Activated T-cell treated with anti-CD3 and anti-CD28 coated beads, Interleukin-2, amount 50 U/mL, for 4 hours (primary cell): ENCODE measurements around the gene MPZL1. TPM values are rescaled to one million over a fixed set of nuclear protein-coding genes. Genes with fewer than 3 reads are reported as not detected.
A peak's percentile ranks its signal among the peaks of the same experiment; 100 is the strongest.

ENCODE experiments used
- ATAC-seq, 2 donors: fragments of 200-7000 bp; cut with Tn5 transposase; one replicate each; pipeline ENCODE4 v1.10.0; 2021
- DNase-seq: peaks from one replicate; pipeline ENCODE4 v3.0.0-alpha.2; 2020
- H3K27me3 Mint-ChIP-seq: one replicate; pipeline ENCODE4 v1.8.0; 2021; ENCODE audit warnings: low read depth, mixed read lengths
- H3K36me3 Mint-ChIP-seq: one replicate; pipeline ENCODE4 v1.8.0; 2022; ENCODE audit warnings: mixed read lengths; ENCODE audit not compliant: insufficient read depth
- H3K4me1 Mint-ChIP-seq: one replicate; pipeline ENCODE4 v1.8.0; 2021; ENCODE audit warnings: low read depth, mixed read lengths
- H3K4me3 Mint-ChIP-seq: one replicate; pipeline ENCODE4 v1.8.0; 2021; ENCODE audit warnings: mild to moderate bottlenecking, moderate library complexity, mixed read lengths
- H3K9me3 Mint-ChIP-seq: one replicate; pipeline ENCODE4 v1.8.0; 2021; ENCODE audit warnings: mixed read lengths
- total RNA-seq, 3 donors: library from RNA; stranded (reverse); gene quantifications; one replicate each; pipeline ENCODE4 v1.2.1, GENCODE V29; 2021

MPZL1 gene
- total RNA-seq, 3 donors from 2014 or later: 12.6 to 15.3 (median 15.3) TPM

DNA sequence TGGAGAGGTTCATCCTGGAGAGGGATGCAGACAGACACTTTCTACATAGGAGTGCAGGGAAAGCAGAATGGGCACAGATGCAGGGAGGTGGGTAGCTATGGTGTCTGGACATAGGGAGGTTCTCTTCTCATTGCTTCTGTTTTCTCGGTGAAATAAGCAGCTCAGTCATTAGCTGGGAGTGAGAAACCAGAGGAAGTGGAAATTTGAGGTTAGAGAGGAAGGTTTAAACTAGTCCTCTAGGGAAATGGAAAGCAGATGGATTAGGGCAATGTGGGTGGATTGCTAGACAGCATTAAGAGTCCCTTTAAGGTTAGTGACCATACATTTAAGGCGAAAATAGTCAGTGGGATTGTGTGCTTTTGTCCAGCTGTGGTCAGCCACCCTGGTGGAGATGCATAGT lies 39.6 kb downstream of the MPZL1 start:
- ATAC-seq: no peak
- no peaks in the 10 kb centered on the region for H3K36me3 Mint-ChIP-seq
- no peaks in the 10 kb centered on the region for H3K27me3 Mint-ChIP-seq
- no peak overlapping the region for H3K4me3 Mint-ChIP-seq
- H3K9me3 Mint-ChIP-seq: no peaks in the 10 kb centered on the region
- peaks cover 27% of the 10 kb centered on the region for H3K4me1 Mint-ChIP-seq
- DNase-seq: no peak

DNA sequence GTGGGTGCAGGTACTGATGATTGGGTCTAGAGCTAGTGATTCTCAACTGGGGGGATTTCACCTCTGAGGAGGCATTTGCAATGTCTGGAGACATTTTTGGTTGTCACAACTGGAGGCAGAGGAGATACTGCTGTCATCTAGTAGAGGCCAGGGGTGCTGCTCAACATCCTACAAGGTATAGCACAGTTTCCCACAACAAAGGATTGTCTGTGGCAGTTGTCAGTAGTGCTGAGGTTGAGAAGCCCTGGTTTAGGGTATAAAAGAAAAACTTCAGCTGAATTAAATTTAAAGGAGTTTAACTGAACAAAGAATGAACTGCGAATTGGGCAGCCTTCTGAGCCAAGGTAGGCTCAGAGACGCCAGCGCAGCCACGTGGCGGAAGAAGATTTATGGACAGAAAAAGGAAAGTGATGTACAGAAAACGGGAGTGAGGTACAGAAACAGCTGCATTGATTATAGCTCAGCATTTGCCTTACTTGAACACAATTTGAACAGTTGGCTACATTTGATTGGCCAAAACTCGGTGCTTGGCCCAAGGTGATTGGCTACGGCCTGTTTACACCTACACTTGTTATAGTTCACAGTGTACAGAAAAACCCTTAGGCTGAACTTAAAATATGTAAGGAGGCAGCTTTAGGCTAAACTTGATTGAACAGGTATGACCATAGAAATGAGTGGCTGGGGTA lies 40.4 kb downstream of the MPZL1 start:
- Mint-ChIP-seq H3K9me3 (no peaks in the 10 kb centered on the region), H3K27me3 (no peaks in the 10 kb centered on the region), H3K36me3 (peaks cover 5% of the 10 kb centered on the region), H3K4me3 (peak overlapping the region; percentile 39), H3K4me1 (peaks cover 24% of the 10 kb centered on the region)
- no peak for DNase-seq
- peak; percentile 54 to 65 for ATAC-seq

DNA sequence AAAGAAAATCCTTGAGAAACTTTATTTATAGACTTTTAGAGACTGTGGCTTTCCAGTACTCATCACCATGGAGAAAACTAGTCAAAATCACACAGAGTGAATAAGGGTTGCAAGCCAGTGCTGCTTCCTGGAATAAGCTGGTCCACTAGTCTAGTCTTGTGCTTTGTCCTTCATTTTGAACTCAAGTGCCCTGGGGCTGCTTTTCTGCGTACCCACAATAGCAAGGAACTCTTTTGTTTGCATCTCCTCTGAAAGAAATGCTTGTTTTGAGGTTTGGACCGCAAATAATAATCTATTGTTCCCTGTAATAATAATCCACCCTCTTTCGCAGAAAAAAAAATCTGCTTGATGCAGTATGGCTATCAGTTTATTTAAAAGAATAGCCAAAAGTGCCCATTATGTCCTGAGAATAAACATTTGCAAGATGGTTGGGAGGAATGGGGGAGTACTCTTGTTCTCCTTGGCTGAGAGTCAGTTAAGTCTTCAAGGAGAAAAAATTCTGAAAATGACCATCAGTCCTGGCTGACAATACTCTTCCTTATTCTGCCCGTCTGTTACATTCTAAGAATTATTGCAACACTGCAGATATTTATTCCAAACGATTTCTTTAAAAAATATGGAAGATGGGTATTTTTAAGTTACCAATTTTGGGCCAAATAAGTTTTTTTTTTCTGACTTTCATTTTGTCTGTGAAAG lies 41.9 kb downstream of the MPZL1 start:
- no peaks in the 10 kb centered on the region for H3K27me3 Mint-ChIP-seq
- peaks cover 16% of the 10 kb centered on the region for H3K36me3 Mint-ChIP-seq
- no peak overlapping the region for H3K4me3 Mint-ChIP-seq
- H3K4me1 Mint-ChIP-seq: peaks cover 22% of the 10 kb centered on the region
- H3K9me3 Mint-ChIP-seq: no peaks in the 10 kb centered on the region
- ATAC-seq (no peak), DNase-seq (no peak)

DNA sequence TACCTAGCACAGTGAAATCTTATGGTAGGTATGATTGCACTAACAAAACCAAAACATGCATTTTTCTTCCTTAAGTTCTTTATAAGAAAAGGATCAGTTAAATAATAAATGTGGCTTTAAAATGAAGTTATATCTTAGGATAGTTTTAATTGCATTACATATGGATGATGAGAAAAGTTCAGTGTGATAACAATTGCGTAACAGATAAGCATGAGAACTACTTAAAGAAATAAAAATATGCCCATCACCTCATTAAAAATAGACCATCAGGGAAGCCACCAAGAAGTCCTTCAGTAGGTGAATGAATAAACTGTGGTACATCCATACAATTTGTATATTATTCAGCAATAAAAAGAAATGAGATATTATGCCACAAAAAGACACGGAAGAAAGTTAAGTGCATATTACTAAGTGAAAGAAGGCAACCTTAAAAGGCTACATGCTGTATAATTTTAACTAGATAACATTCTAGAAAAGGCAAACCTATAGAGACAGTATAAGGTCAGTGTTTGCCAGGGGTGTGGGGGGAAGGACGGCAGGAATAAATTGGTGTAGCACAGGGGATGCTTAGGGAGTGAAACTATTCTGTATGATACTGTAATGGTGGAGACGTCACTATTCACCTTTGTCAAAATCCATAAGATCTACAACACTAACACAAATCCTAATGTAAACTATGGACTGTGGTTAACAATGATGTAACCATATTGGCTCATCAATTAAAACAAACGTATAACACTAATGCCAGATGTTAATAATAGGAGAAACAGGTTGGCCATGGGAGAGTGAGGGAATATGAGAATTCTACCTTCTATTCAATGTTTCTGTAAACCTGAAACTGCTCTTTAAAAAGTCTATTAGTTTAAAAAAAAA lies 42.9 kb downstream of the MPZL1 start:
- ATAC-seq (no peak), DNase-seq (no peak)
- Mint-ChIP-seq H3K9me3 (no peaks in the 10 kb centered on the region), H3K4me3 (no peak overlapping the region), H3K4me1 (peaks cover 22% of the 10 kb centered on the region), H3K27me3 (no peaks in the 10 kb centered on the region), H3K36me3 (peaks cover 23% of the 10 kb centered on the region)

DNA sequence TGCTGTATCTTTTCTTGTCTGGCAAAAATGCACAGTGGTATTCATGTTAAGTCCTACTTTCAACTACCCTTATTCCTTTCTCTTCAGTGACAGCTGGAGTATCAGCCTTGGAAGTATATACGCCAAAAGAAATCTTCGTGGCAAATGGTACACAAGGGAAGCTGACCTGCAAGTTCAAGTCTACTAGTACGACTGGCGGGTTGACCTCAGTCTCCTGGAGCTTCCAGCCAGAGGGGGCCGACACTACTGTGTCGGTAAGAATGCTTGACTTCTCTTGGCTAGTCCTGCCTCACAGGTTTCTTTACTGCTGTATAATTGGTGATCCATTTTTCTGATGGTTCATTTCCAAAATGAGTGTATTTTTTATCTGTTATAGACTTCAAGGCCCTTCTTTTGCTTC lies 43.7 kb downstream of the MPZL1 start:
- H3K36me3 Mint-ChIP-seq: peaks cover 29% of the 10 kb centered on the region
- H3K4me3 Mint-ChIP-seq: no peak overlapping the region
- H3K27me3 Mint-ChIP-seq: no peaks in the 10 kb centered on the region
- ATAC-seq (no peak), DNase-seq (no peak)
- no peaks in the 10 kb centered on the region for H3K9me3 Mint-ChIP-seq
- H3K4me1 Mint-ChIP-seq: peaks cover 22% of the 10 kb centered on the region

DNA sequence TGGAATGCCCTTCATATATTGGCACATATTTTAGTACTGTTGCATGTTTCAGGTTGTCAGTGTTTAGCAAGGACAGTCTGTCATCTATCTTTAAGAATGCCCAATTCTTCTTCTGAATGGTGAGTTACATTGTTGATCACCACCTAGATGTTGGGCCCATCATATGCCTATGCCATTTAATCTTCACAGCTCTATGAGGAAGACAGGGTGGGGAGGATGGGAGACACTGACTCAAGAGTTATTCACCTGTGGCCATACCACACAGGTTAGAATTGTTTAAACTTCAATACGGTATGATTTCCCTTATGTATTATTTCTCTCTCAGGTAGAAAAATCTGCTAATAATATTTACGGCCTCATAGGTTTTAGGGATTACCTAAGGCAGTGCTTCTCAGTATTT lies 44.8 kb downstream of the MPZL1 start:
- peaks cover 34% of the 10 kb centered on the region for H3K36me3 Mint-ChIP-seq
- no peak overlapping the region for H3K4me3 Mint-ChIP-seq
- DNase-seq (no peak), ATAC-seq (no peak)
- no peaks in the 10 kb centered on the region for H3K27me3 Mint-ChIP-seq
- peaks cover 12% of the 10 kb centered on the region for H3K4me1 Mint-ChIP-seq
- no peaks in the 10 kb centered on the region for H3K9me3 Mint-ChIP-seq

DNA sequence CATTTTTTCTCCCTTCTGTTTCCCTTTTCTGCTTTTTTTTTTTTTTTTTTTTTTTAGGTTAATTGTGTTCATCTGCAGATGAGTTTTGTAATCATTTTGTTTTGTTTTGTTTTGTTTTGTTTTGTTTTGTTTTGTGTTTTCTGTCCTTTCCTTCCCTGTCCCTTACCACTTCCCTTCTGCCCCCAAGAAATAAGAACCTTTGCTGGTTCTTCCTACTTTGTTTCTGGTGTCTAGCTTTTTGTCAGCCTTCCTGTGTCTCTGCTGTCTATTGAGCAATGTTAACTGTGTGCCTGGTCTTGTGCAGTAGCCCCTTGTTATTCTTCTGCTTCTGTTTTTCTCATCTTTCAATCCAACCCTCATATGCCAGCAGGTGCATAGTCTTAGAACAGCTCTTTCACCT lies 46.0 kb downstream of the MPZL1 start:
- Mint-ChIP-seq H3K4me1 (no peaks in the 10 kb centered on the region), H3K36me3 (peaks cover 36% of the 10 kb centered on the region), H3K4me3 (no peak overlapping the region), H3K27me3 (no peaks in the 10 kb centered on the region), H3K9me3 (no peaks in the 10 kb centered on the region)
- ATAC-seq (no peak), DNase-seq (no peak)

DNA sequence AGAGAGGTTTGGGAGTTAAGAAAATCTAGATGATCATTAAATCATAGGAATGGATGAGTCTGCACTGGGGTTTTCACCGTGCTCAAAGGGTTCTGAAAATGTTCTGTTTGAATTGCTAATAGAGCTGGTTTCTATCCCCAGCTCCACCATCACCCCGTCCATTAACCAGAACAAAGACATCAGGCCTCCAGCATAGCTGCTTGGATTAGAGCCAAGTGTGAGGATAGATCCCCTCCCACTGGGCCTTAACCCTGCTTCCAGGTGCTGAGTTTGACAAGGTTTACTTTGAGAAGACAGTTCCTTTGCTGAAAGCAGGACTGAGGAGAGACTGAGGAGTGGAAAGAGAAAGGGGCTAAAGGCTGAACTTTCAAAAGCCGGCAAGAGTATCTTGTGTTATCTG lies 48.3 kb downstream of the MPZL1 start:
- H3K4me3 Mint-ChIP-seq: no peak overlapping the region
- peaks cover 42% of the 10 kb centered on the region for H3K36me3 Mint-ChIP-seq
- no peaks in the 10 kb centered on the region for H3K27me3 Mint-ChIP-seq
- no peaks in the 10 kb centered on the region for H3K9me3 Mint-ChIP-seq
- no peak for DNase-seq
- ATAC-seq: no peak
- no peaks in the 10 kb centered on the region for H3K4me1 Mint-ChIP-seq

DNA sequence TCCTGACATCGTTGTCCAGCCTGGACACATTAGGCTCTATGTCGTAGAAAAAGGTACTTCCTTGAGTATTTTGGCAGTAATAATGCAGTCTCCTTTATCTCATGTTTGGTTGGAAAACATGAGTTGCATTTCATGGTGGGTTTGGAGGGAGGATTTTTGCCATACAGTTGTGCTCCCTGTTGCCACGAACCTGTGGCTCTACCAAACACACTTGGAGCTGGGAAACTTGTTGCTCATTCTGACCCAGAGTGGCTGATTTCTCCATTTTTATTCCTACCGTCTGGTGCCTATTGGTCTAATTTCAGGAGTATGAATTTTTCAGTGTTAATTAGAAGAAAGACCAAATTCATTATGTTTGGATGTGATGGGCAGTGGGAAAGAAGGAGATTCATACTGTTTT lies 50.7 kb downstream of the MPZL1 start:
- DNase-seq (no peak), ATAC-seq (no peak)
- H3K4me3 Mint-ChIP-seq: no peak overlapping the region
- peaks cover 8% of the 10 kb centered on the region for H3K4me1 Mint-ChIP-seq
- H3K36me3 Mint-ChIP-seq: peaks cover 41% of the 10 kb centered on the region
- no peaks in the 10 kb centered on the region for H3K9me3 Mint-ChIP-seq
- no peaks in the 10 kb centered on the region for H3K27me3 Mint-ChIP-seq

DNA sequence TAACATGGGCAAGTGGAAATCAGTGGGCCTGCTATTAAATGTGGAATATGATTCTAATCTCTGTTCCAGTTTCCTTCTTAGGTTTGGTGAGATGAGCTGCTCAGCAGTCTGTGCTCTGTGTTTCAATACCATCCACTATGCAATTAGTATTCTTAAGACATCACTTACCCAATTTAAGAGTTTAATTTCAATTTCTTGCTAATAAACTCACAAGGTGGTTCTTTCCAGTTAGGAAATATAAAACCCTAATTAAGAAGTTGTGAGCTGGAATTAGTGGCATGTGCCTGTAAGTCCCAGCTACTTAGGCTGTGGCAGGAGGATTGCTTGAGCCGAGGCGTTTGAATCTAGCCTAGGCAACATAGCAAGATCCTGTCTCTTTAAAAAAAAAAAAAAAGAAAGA lies 51.7 kb downstream of the MPZL1 start:
- Mint-ChIP-seq H3K4me1 (peaks cover 9% of the 10 kb centered on the region), H3K4me3 (no peak overlapping the region), H3K9me3 (no peaks in the 10 kb centered on the region), H3K36me3 (peaks cover 32% of the 10 kb centered on the region), H3K27me3 (no peaks in the 10 kb centered on the region)
- ATAC-seq: no peak
- DNase-seq: no peak

DNA sequence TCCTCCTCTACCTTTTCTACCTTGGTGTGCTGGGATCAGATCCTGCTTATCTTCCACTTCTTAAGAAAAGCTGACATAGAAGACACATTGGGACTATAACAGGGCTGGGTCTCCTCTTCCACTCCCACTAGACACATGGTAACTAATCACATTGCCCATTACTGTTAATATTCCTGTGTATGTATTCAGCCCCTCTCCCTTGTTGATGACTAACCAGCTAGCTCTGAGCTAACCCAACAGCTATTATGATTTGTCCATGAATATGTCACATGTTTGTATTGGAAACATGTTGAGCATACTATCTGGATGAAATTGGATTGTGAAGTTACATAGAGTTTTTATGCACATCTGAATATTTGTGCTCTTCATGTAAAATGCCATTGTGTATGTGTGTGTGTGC lies 52.9 kb downstream of the MPZL1 start:
- Mint-ChIP-seq H3K9me3 (peaks cover under 1% of the 10 kb centered on the region), H3K4me3 (no peak overlapping the region), H3K4me1 (peaks cover 9% of the 10 kb centered on the region), H3K36me3 (peaks cover 27% of the 10 kb centered on the region), H3K27me3 (no peaks in the 10 kb centered on the region)
- DNase-seq (no peak), ATAC-seq (no peak)

DNA sequence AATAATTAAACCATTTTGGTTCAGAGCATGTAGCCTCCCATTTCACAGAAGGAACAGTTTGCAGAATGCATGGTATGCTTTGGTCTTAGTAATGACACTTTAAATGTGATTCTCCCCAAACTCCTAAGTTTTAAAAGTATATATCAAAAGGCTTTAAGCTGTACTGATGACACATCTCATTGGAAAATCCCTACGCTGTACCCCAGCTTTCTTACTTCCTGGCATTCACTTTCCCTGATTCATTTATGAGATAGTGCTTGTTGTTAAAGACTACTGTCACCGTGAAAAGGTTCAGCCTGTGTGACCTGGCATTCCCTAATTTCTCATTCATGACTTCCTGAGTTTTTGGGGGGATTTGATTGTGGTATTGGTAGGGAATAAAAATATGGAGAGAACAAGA lies 53.4 kb downstream of the MPZL1 start:
- no peak for DNase-seq
- no peak overlapping the region for H3K4me3 Mint-ChIP-seq
- no peak for ATAC-seq
- peaks cover 5% of the 10 kb centered on the region for H3K9me3 Mint-ChIP-seq
- H3K27me3 Mint-ChIP-seq: no peaks in the 10 kb centered on the region
- peaks cover 26% of the 10 kb centered on the region for H3K36me3 Mint-ChIP-seq
- peaks cover 9% of the 10 kb centered on the region for H3K4me1 Mint-ChIP-seq

DNA sequence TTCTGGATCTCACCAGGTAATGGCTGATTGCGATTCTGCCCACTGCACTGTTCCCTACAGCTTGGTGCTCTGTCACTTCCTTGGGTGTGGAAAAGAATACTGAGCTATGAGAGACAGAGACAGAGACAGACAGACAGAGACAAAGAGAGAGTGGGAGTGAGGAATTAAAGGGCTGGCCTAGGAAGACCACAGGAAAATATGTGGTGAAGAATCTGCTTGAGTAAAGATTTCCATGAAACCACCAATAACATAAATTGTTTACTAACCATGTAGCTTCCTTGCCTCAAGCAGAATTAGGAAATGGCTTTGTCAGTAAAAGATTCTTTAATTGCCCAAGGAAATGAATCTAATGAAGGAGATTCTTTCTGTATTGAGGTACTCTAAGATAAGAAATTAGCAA lies 54.4 kb downstream of the MPZL1 start:
- ATAC-seq (no peak), DNase-seq (no peak)
- Mint-ChIP-seq H3K9me3 (peaks cover 8% of the 10 kb centered on the region), H3K36me3 (peaks cover 20% of the 10 kb centered on the region), H3K4me3 (no peak overlapping the region), H3K27me3 (no peaks in the 10 kb centered on the region), H3K4me1 (peaks cover 9% of the 10 kb centered on the region)

DNA sequence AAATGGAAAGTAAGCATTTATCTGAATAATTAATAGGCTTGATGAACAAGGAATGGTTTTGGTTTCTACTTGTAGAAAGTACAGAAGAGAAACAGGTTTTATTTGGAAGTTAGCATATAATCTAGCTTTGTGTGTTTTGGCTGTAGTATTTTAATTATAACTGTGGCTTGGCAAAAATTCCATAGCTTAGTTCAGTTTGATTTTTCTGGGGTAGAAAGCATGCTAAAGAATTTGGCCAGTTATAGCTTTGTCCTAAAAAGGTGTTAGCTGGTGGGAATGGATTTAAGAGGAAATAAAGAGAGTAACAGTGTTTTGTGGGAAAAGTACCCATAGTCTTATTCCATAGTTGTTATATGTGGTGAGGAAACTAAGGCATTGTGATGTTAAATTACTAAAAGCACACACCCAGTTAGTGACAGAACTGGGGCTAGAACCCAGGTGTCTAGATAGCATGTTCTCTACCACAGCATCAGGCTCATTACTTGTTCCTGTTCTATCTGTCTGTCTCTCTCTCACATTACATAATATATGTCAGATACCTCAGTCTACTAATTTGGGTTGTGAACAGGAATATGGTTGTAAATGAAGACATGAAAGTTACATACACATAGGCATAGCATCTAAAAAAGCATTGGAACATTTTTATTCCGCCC lies 55.0 kb downstream of the MPZL1 start:
- H3K36me3 Mint-ChIP-seq: peaks cover 19% of the 10 kb centered on the region
- ATAC-seq: no peak
- DNase-seq: no peak
- H3K9me3 Mint-ChIP-seq: peaks cover 11% of the 10 kb centered on the region
- peaks cover 9% of the 10 kb centered on the region for H3K4me1 Mint-ChIP-seq
- no peaks in the 10 kb centered on the region for H3K27me3 Mint-ChIP-seq
- H3K4me3 Mint-ChIP-seq: no peak overlapping the region
